A673 (cell line): ENCODE data around the gene UNC13C.

Experiments
- EZH2 ChIP-seq: fragments of 200-600 bp; sonication (generic); IDR thresholded peaks from 2 replicates; pipeline ENCODE4 v1.6.1; 2017; ENCODE audit warnings: borderline replicate concordance, low read depth, mild to moderate bottlenecking, mixed read lengths, antibody characterized with exemption, low read length; ENCODE audit not compliant: poor library complexity, severe bottlenecking
- TF ChIP-seq, protein P1 (sequence below): fragments of 300-800, 200-600 bp; sonication (generic); conservative IDR thresholded peaks from 2 replicates; pipeline ENCODE4 v1.5.1; 2017; ENCODE audit warnings: low read depth, mild to moderate bottlenecking, antibody characterized with exemption, low read length, moderate library complexity, mixed read lengths

- TF ChIP-seq, protein P1, sequence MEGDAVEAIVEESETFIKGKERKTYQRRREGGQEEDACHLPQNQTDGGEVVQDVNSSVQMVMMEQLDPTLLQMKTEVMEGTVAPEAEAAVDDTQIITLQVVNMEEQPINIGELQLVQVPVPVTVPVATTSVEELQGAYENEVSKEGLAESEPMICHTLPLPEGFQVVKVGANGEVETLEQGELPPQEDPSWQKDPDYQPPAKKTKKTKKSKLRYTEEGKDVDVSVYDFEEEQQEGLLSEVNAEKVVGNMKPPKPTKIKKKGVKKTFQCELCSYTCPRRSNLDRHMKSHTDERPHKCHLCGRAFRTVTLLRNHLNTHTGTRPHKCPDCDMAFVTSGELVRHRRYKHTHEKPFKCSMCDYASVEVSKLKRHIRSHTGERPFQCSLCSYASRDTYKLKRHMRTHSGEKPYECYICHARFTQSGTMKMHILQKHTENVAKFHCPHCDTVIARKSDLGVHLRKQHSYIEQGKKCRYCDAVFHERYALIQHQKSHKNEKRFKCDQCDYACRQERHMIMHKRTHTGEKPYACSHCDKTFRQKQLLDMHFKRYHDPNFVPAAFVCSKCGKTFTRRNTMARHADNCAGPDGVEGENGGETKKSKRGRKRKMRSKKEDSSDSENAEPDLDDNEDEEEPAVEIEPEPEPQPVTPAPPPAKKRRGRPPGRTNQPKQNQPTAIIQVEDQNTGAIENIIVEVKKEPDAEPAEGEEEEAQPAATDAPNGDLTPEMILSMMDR, result no peak
- no peak for TF ChIP-seq EZH2
Measured at GRCh38 chr15:54197995-54198394, 219.8 kb downstream of the UNC13C start.
